OCI-LY7 (cell line): ENCODE measurements around the gene TMEM45B. TPM values are rescaled to one million over a fixed set of nuclear protein-coding genes. Genes with fewer than 3 reads are reported as not detected.

Experiments
- BruUV-seq: library from RNA; stranded (reverse); fragments of 400-500 nt; replicated peaks from 2 replicates; lab custom pipeline; 2021; lab: Mats Ljungman, UMichigan
- CTCF ChIA-PET: fragments of 300-600 bp; sonication (Branson Sonifier 250); formaldehyde crosslinking; loops from one replicate; lab custom pipeline; 2022; ENCODE audit warnings: antibody characterized with exemption; ENCODE audit not compliant: unreplicated experiment; lab: Charles Lee
- POLR2A ChIA-PET: fragments of 300-600 bp; sonication (Branson Sonifier 250); formaldehyde crosslinking; loops from one replicate; lab custom pipeline; 2022; ENCODE audit warnings: antibody characterized with exemption; lab: Charles Lee
- DNase-seq: peaks from one replicate; pipeline ENCODE4 v3.0.0-alpha.2; 2015; ENCODE audit warnings: low spot score
- H2AFZ ChIP-seq: fragments of 200-600 bp; sonication (generic), shearing (Covaris generic); 2 replicates; pipeline ENCODE4 v1.6.1; 2014; ENCODE audit warnings: mild to moderate bottlenecking, antibody characterized with exemption, low read length, moderate library complexity
- H3K27ac ChIP-seq: fragments of 200-600 bp; sonication (generic); 2 replicates; pipeline ENCODE4 v1.5.1; 2014; ENCODE audit warnings: mixed run types, low read depth, mild to moderate bottlenecking, moderate library complexity, low read length, inconsistent platforms; ENCODE audit not compliant: poor library complexity, severe bottlenecking
- H3K36me3 ChIP-seq: fragments of 200-600 bp; sonication (generic); 2 replicates; pipeline ENCODE4 v1.6.1; 2014; ENCODE audit warnings: mild to moderate bottlenecking, antibody characterized with exemption, low read length, moderate library complexity, mixed read lengths; ENCODE audit not compliant: insufficient read depth
- H3K4me1 ChIP-seq: fragments of 200-600 bp; sonication (generic); 2 replicates; pipeline ENCODE4 v1.5.1; 2014; ENCODE audit warnings: mild to moderate bottlenecking, low read length; ENCODE audit not compliant: insufficient read depth, poor library complexity, severe bottlenecking
- H3K4me2 ChIP-seq: fragments of 200-600 bp; sonication (generic); 2 replicates; pipeline ENCODE4 v1.6.1; 2014; ENCODE audit warnings: mild to moderate bottlenecking, low read length
- H3K4me3 ChIP-seq: fragments of 200-600 bp; sonication (generic); 2 replicates; pipeline ENCODE4 v1.5.1; 2014; ENCODE audit warnings: mild to moderate bottlenecking, low read depth, low read length; ENCODE audit not compliant: poor library complexity, severe bottlenecking
- H3K79me2 ChIP-seq: fragments of 200-600 bp; sonication (generic); 2 replicates; pipeline ENCODE4 v1.6.1; 2016; ENCODE audit warnings: low read depth, mild to moderate bottlenecking, low read length, moderate library complexity, mixed read lengths; ENCODE audit not compliant: insufficient read depth
- H3K9me2 ChIP-seq: fragments of 200-600 bp; sonication (generic); 2 replicates; pipeline ENCODE4 v1.6.1; 2016; ENCODE audit warnings: mild to moderate bottlenecking, low read length, mixed read lengths; ENCODE audit not compliant: insufficient read depth
- H3K9me3 ChIP-seq: fragments of 200-600 bp; sonication (generic); 2 replicates; pipeline ENCODE4 v1.6.1; 2014; ENCODE audit warnings: mild to moderate bottlenecking, mixed run types, low read length, mixed read lengths
- H4K20me1 ChIP-seq: fragments of 200-600 bp; sonication (generic); 2 replicates; pipeline ENCODE4 v1.6.1; 2014; ENCODE audit warnings: mild to moderate bottlenecking, antibody characterized with exemption, low read length, moderate library complexity, mixed read lengths; ENCODE audit not compliant: insufficient read depth
- CTCF ChIP-seq: fragments of 200-600 bp; sonication (generic); conservative IDR thresholded peaks from 2 replicates; pipeline ENCODE4 v1.5.1; 2014; ENCODE audit warnings: mild to moderate bottlenecking, antibody characterized with exemption, low read length, moderate library complexity, mixed read lengths
- EZH2phosphoT487 ChIP-seq: fragments of 200-600 bp; sonication (generic); IDR thresholded peaks from 2 replicates; pipeline ENCODE4 v1.6.1; 2018; ENCODE audit warnings: low read depth, borderline replicate concordance, mild to moderate bottlenecking, mixed run types, antibody characterized with exemption, low read length, moderate library complexity, mixed read lengths
- intact Hi-C: fragments of 100-400 bp; cut with micrococcal nuclease; formaldehyde crosslinking; loops from one replicate; pipeline ENCODE4 v1.10.0; 2022; ENCODE audit not compliant: unreplicated experiment
- total RNA-seq, 2 experiments: library from RNA; depleted of rRNA in 1 of 2; stranded (reverse); fragments of >200 nt in 1 of 2; shearing (Covaris generic) in 1 of 2; gene quantifications; 2 replicates each; pipeline ENCODE4 v1.2.3, GENCODE V29; 2014 to 2022

The TMEM45B gene
- total RNA-seq, 2 experiments from 2014 or later: not detected

GRCh38 chr11:129853518-129854231 lies 38.0 kb downstream of the TMEM45B start:
- POLR2A ChIA-PET: interaction anchor here (0.5 kb wide), 1 partner anchor 178 kb away, joined by 5 read pairs; no protein-coding TSS in a partner anchor
- Histone ChIP-seq H3K79me2 (no peaks in the 10 kb centered on the region), H3K27ac (no peak overlapping the region), H3K9me2 (no peaks in the 10 kb centered on the region), H3K9me3 (no peaks in the 10 kb centered on the region), H4K20me1 (no peaks in the 10 kb centered on the region), H3K36me3 (peaks cover 6% of the 10 kb centered on the region; the same call in 1 of the 2 replicates), H3K4me3 (no peak overlapping the region), H2AFZ (0 out of 2 replicates have a peak overlapping the region, but pooled peaks have one; percentile 16), H3K4me2 (peak overlapping the region; percentile 10; the same call in 1 of the 2 replicates), H3K4me1 (peaks cover 10% of the 10 kb centered on the region)
- DNase-seq: peak; percentile 52
- CTCF ChIA-PET: interaction anchor here (1.1 kb wide), 1 partner anchor 359 kb away, joined by 3 read pairs; no protein-coding TSS in a partner anchor
- TF ChIP-seq EZH2phosphoT487 (no peak), CTCF (no peak)
- BruUV-seq: no TSS peak
- intact Hi-C loops: no loop called here

DNA sequence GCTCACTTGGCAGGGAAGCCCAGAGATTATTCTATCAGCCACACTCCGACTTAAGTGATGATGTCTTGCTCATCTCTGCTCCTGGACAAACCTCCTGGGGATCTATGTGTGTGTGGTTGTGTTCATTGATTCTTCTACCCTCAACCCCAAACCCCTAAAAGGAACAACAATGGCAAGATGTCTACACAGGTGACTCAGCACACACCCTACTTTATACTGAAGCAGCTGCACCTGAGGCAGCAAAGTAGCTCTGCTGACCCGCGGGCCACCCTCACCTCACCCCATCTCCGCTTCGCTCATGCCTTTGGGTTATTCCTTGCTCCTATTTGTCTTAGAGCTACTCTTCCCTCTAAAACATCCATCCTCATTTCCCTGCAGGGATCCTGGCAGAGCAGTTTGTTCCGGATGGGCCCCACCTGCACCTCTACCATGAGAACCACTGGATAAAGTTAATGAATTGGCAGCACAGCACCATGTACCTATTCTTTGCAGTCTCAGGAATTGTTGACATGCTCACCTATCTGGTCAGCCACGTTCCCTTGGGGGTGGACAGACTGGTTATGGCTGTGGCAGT lies 38.7 kb downstream of the TMEM45B start:
- intact Hi-C loops: no loop called here
- H3K4me2 ChIP-seq: peak overlapping the region; percentile 10; the same call in 1 of the 2 replicates
- no peak overlapping the region for H3K27ac ChIP-seq
- CTCF ChIA-PET: interaction anchor here (1.1 kb wide), 1 partner anchor 359 kb away, joined by 3 read pairs; no protein-coding TSS in a partner anchor
- H3K36me3 ChIP-seq: peaks cover 8% of the 10 kb centered on the region; the same call in 1 of the 2 replicates
- no peaks in the 10 kb centered on the region for H3K79me2 ChIP-seq
- H3K9me2 ChIP-seq: no peaks in the 10 kb centered on the region
- H2AFZ ChIP-seq: no peak overlapping the region
- H3K9me3 ChIP-seq: no peaks in the 10 kb centered on the region
- H4K20me1 ChIP-seq: no peaks in the 10 kb centered on the region
- H3K4me1 ChIP-seq: peaks cover 10% of the 10 kb centered on the region
- no peak overlapping the region for H3K4me3 ChIP-seq
- BruUV-seq: no TSS peak
- DNase-seq: no peak
- POLR2A ChIA-PET: no interaction called here
- TF ChIP-seq CTCF (no peak), EZH2phosphoT487 (no peak)
